ENCODE results near the gene ABCA12. TPM values are rescaled to one million over a fixed set of nuclear protein-coding genes. Genes with fewer than 3 reads are reported as not detected.

ABCA12 gene
- total and polyA plus RNA-seq, 12 donors: under 0.01 to 0.04 TPM; not detected in 10

- TF ChIP-seq CTCF (IDR thresholded peaks at IDR 0.05): no peak
- no peak for TF ChIP-seq POLR2A (IDR thresholded peaks at IDR 0.05)
- intact Hi-C loops (cut with DNase I): no loop called here
Observed at GRCh38 chr2:215161301-215161829, 22.9 kb upstream of the ABCA12 start.

GRCh38 chr2:215160081-215160480 lies 21.7 kb upstream of the ABCA12 start:
- H3K9me3 ChIP-seq (replicated peaks in 1 of 3): no peaks in the 10 kb centered on the region
- no peak overlapping the region for H3K4me3 ChIP-seq
- H3K36me3 ChIP-seq (replicated peaks in 1 of 2): no peaks in the 10 kb centered on the region
- no peak for DNase-seq
- no peaks in the 10 kb centered on the region for H3K27me3 ChIP-seq
- 84 to 100% (median 92%) methylated on average over 1 of the region's 1 CpG for whole genome bisulfite sequencing, 4 donors
- TF ChIP-seq POLR2A (IDR thresholded peaks at IDR 0.05) (no peak), CTCF (IDR thresholded peaks at IDR 0.05) (no peak)
- no peak overlapping the region for H3K27ac ChIP-seq
- intact Hi-C loops (cut with DNase I): no loop called here
- no peaks in the 10 kb centered on the region for H3K4me1 ChIP-seq (replicated peaks in 1 of 2)

More at GRCh38 chr2:215161301-215161829, 22.9 kb upstream of the ABCA12 start:
- Histone ChIP-seq H3K27me3 (no peaks in the 10 kb centered on the region), H3K9me3 (replicated peaks in 1 of 3) (no peaks in the 10 kb centered on the region), H3K4me3 (no peak overlapping the region), H3K27ac (no peak overlapping the region), H3K36me3 (replicated peaks in 1 of 2) (no peaks in the 10 kb centered on the region), H3K4me1 (replicated peaks in 1 of 2) (no peaks in the 10 kb centered on the region)
- DNase-seq: no peak
- 83 to 88% (median 86%) methylated on average over 6 to 8 of the region's 8 CpGs for WGBS, 4 donors

GRCh38 chr2:215156453-215156852 lies 18.0 kb upstream of the ABCA12 start:
- Histone ChIP-seq H3K4me3 (no peak overlapping the region), H3K4me1 (replicated peaks in 1 of 2) (no peaks in the 10 kb centered on the region), H3K9me3 (replicated peaks in 1 of 3) (no peaks in the 10 kb centered on the region), H3K36me3 (replicated peaks in 1 of 2) (no peaks in the 10 kb centered on the region), H3K27me3 (no peaks in the 10 kb centered on the region), H3K27ac (no peak overlapping the region)
- TF ChIP-seq CTCF (IDR thresholded peaks at IDR 0.05): no peak
- no peak for TF ChIP-seq POLR2A (IDR thresholded peaks at IDR 0.05)
- DNase-seq: no peak
- intact Hi-C loops (cut with DNase I): no loop called here
- 72 to 93% (median 82%) methylated on average over 2 of the region's 2 CpGs for WGBS, 4 donors

DNA sequence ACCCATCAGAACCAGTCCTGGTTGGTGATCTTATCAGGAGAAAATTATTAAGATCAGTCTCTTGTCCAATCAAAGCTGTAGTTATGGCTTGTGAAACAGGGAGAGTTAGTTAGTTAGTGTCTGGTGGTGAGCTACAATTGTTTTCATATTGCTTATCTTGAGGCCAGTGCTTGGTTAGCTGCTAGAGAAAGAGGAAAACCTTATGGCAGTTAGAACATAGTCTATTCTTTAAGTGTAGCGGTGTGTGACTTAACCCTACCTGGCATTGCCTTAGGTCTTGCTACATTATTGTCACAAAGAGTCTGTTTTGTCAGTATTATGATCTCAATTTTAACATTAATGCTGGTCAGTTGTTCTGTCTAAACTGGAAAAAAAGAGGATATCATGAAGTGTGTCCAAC lies 11.5 kb upstream of the ABCA12 start:
- TF ChIP-seq POLR2A (IDR thresholded peaks at IDR 0.05) (no peak), CTCF (IDR thresholded peaks at IDR 0.05) (no peak)
- WGBS, 4 donors: 84 to 100% (median 94%) methylated on average over 1 of the region's 1 CpG
- H3K36me3 ChIP-seq (replicated peaks in 1 of 2): no peaks in the 10 kb centered on the region
- no peaks in the 10 kb centered on the region for H3K9me3 ChIP-seq (replicated peaks in 1 of 3)
- no peak overlapping the region for H3K4me3 ChIP-seq
- no peak for DNase-seq
- no peak overlapping the region for H3K27ac ChIP-seq
- intact Hi-C loops (cut with DNase I): no loop called here
- H3K27me3 ChIP-seq: no peaks in the 10 kb centered on the region
- H3K4me1 ChIP-seq (replicated peaks in 1 of 2): no peaks in the 10 kb centered on the region
